ENCODE data around the gene TTC7B.

Gene TTC7B

GRCh38 chr14:90577661-90578282 lies 238.5 kb downstream of the TTC7B start:
- TF ChIP-seq ZFX (IDR thresholded peaks at IDR 0.05) = no peak
- TF ChIP-seq CTCF (conservative IDR thresholded peaks at IDR 0.05) = no peak
- H3K27ac ChIP-seq = no peak overlapping the region

GRCh38 chr14:90576981-90577660 lies 239.1 kb downstream of the TTC7B start:
- TF ChIP-seq CTCF (conservative IDR thresholded peaks at IDR 0.05) (no peak), ZFX (IDR thresholded peaks at IDR 0.05) (no peak)
- no peak overlapping the region for H3K27ac ChIP-seq

DNA sequence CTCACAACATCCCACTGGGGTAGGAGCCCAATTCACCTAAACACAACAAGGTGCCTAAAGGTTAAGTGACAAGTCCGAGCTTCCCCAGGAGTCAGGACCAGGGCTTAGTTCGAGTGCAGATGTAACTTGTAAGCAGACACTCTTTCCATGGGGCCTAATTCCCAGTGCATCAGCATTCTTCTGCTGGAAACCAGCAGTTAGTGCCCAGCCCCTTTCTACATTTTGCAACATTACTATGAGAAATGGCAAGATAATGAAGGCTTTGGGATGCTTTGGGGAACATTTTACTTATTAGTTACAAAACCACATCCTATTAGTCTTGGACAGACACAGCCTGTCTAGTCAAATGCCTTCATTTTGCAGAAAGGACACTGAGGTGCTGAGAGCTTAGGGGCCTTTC lies 239.6 kb downstream of the TTC7B start:
- H3K27ac ChIP-seq = no peak overlapping the region
- TF ChIP-seq ZFX (IDR thresholded peaks at IDR 0.05) = no peak
- no peak for TF ChIP-seq CTCF (conservative IDR thresholded peaks at IDR 0.05)

DNA sequence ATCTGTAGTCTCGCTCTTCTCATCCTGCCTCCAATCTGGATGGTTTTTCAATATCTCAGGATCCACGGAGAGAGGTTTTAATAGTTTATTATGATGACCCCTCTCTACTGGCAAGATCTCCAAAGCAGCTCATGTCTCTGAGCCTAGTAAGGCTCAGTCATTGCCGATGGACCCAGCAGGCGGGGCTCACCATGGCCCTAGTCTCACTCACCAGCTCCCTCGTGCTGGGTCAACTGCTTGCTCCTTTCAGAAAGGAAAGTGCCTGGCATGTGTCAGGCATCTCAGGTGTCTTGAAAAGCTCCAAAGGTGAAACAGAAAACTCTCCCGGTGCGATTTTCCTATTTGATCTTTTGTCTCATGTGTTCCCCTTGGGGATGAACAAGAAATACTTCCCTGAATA lies 240.4 kb downstream of the TTC7B start:
- H3K27ac ChIP-seq = no peak overlapping the region
- TF ChIP-seq ZFX (IDR thresholded peaks at IDR 0.05) = no peak
- no peak for TF ChIP-seq CTCF (conservative IDR thresholded peaks at IDR 0.05)

DNA sequence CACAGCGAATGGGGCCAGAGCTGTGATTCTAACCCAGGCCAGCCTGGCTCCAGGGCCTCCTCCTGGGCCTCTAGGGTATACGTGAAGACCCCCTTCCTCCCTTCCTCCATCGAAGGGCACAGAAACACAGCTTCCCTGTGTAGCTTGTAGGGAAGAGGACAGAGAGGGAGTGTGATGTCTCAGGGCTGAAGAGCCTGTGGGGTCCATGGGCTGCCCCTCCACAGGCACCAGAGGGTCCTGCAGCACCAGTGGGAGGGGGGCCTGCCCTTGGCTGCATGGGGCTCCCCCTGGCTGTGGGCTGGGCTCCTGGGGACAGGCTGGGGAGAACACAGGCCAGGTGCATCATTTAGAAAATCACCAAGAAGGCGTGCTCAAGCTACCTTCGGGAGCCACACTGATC lies 240.9 kb downstream of the TTC7B start:
- H3K27ac ChIP-seq = no peak overlapping the region
- TF ChIP-seq CTCF (conservative IDR thresholded peaks at IDR 0.05) (no peak), ZFX (IDR thresholded peaks at IDR 0.05) (no peak)

GRCh38 chr14:90574188-90575131 lies 241.8 kb downstream of the TTC7B start:
- no peak overlapping the region for H3K27ac ChIP-seq
- TF ChIP-seq ZFX (IDR thresholded peaks at IDR 0.05) (no peak), CTCF (conservative IDR thresholded peaks at IDR 0.05) (no peak)

All from C4-2B (cell line).